Peyer's patch (tissue), 4 donors: Measurements from ENCODE around the gene MLST8.

Experiments
- POLR2A ChIP-seq, 2 donors: fragments of 450-650 bp; IDR thresholded peaks; one replicate each; pipeline ENCODE4 v1.5.1; 2017; ENCODE audit warnings: antibody characterized with exemption in 2 of 2, mild to moderate bottlenecking in 2 of 2, moderate library complexity in 2 of 2
- TF ChIP-seq, protein P1 (sequence below), 6 experiments: fragments of 450-650 bp in 4 of 6; fragments of 200-600 bp in 2 of 6; sonication (generic) in 1 of 6; IDR thresholded peaks; one replicate each; pipeline ENCODE4 v1.5.1; 2017 to 2019; ENCODE audit warnings: antibody characterized with exemption in 6 of 6, mild to moderate bottlenecking in 3 of 6, moderate library complexity in 1 of 6

DNA sequence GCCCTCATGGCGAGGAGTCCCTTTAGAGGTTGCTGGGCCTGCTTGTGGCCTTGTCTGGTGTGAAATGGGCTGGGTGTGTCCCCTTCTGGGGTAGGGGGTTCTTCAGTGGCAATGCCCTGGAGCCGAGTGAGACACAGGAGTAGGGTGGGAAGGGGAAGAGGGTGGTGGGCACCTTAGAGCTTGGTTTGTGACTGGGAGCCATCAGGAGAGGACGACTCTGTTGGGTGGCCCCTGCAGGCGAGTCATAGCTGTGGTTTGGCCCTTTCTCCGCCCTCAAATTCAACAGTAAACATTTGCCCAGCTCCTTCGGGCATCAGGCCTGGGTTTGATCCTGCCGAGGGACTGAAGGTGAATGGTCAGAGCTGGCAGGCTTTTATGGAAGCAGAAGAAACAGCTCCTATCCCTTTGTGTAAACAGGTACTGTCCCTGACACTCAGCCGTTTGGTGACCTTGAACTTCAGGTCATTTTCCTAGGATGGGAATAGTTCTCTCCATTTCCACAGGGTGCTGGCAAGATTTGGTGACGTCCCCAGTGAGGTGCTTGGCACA is 21.1 kb downstream of the MLST8 start:
- TF ChIP-seq, protein P1, sequence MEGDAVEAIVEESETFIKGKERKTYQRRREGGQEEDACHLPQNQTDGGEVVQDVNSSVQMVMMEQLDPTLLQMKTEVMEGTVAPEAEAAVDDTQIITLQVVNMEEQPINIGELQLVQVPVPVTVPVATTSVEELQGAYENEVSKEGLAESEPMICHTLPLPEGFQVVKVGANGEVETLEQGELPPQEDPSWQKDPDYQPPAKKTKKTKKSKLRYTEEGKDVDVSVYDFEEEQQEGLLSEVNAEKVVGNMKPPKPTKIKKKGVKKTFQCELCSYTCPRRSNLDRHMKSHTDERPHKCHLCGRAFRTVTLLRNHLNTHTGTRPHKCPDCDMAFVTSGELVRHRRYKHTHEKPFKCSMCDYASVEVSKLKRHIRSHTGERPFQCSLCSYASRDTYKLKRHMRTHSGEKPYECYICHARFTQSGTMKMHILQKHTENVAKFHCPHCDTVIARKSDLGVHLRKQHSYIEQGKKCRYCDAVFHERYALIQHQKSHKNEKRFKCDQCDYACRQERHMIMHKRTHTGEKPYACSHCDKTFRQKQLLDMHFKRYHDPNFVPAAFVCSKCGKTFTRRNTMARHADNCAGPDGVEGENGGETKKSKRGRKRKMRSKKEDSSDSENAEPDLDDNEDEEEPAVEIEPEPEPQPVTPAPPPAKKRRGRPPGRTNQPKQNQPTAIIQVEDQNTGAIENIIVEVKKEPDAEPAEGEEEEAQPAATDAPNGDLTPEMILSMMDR (IDR thresholded peaks at IDR 0.05): no peak
- TF ChIP-seq POLR2A (IDR thresholded peaks at IDR 0.05): no peak
